ENCODE data around the gene CARD19.

CARD19 gene

DNA sequence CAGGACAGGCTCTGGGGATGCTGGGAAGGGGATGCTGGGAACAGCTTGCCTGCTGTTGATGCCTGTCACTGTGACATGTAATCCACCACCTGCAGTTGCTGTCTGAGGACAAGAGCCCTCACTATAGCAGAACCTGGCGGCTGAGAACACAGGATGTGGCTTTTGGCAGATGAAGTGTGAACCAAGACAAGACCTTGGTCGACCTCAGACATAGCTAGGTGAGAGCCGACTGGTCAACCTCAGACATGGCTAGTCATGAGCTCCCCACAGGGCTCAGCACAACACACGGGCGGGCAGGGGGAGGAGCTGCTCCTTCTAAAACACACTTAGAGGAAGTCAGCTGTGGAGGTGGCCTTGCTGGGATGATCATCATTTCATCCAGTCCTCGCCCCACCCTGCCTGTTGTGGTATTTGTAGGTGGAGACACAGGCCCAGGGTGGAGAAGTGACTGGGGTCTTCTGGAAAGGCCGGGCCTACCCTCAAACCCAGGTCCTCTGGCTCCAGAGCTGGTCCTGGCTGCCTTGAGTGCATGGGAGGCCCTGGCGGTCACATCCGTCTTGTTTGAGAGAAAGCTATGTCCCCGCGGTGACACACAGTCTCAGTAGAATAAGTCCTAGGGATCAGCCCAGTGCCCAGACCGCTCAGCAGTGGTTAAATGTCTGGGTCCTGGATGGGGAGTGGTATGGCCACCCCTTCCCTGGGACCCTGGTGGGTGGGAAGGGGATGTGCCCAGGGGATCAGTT is 31.5 kb upstream of the CARD19 start:
- DNase-seq (ENCODE audit: low read depth) = no peak

DNA sequence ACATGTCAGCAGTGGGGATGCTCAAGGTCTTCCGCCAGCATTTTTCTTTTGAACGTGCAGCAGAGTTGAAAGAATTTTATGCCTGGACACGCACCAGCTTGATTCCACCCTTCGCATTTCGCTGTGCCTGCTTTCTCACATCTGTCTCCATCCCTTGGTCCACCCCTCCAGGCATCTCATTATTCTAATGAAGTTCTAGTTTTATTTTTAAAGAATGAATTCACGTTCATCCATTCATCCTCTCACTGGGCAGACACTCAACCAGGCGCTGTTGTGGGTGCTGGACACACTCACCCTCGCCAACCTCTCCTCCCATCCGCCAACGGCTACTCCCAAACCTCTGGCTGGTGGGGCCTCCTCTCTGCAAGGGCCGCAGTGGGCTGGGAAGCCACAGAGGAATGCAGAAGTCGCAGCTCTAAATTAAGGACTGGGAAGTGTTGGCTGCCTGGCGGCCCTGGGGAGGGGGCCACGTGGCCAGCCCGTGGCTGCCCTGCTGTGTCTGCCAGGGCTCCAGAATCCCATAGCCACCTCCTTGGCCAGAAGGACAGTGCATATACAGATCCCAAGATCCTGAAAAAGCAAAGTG is 30.8 kb upstream of the CARD19 start:
- DNase-seq (ENCODE audit: low read depth) = no peak

DNA sequence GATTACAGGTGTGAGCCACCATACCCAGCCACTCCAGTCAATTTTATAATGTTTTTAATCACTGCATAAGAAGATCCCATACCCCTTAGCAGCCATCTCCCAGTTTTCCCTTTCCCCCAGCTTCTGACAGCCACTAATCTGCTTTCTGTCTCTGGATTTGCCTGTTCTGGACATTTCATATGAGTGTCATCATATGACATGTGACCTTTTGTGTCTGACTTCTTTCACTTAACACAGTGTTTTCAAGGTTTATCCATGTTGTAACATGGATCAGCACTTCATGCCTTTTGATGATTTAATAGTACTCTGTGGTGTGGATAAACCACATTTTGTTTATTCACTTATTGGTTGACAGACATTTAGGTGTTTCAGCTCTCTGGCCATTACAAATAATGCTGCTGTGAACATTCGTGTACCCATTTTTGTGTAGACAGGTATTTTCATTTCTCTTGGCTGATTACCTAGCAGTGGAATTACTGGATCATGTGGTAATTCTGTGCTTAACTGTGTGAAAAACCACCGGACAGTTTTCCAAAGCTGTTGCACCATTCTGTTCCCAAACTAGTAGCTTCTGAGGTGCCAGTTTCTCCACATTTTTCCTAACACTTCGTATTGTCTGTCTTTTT is 28.9 kb upstream of the CARD19 start:
- no peak for DNase-seq (ENCODE audit: low read depth)

DNA sequence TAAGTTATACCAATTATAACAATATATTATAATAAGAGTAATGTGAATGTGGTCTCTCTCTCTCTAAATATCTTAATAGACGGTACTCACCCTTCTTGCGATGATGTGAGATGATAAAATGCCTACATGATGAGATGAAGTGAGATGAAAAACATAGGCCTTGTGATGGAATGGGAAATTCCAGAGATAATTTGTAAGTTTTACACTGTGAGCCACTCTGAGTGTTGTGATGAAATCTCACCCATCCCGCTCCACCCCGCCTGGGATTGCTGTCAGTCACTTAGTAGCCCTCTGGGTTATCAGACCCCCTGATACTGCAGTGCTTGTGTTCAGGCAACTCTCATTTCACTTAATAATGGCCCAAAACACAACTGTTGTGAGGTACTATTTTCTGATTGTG is 27.1 kb upstream of the CARD19 start:
- DNase-seq (ENCODE audit: low read depth) = no peak

DNA sequence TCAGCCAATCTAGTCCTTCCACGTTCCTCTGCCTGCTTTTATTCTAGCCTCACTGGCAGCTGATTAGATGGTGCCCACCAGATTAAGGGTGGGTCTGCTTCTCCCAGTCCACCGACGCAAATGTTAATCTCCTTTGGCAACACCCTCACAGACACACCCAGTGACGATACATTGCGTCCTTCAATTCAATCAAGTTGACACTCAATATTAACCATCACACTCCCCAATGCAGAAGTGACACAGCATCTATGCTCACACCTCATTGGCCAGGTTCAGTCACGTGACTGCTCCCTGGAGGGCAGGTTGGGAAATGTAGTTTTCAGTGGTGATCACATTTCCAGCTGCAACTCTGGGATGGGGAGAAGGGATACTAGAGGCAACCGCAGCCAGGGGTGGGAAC is 24.6 kb upstream of the CARD19 start:
- no peak for DNase-seq (ENCODE audit: low read depth)

DNA sequence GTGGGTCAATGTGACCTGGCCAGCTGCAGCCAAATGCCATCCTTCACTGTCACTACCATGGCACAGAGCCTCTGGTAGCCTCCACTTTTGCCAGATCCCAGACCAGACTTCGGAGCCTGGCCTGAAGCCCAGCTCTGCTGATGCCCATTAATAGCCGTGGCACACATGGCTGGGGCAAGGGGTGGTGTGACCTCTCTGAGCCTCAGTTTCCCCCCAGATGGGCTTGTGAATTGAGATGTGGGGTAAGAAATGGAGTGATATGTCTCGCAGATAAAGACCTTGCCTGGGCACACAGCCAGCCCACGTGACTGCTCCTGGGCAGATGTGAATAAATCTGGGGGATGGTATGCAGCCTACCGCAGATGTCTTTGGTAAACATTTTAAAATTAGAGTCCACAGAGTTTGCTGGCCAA is 23.6 kb upstream of the CARD19 start:
- no peak for DNase-seq (ENCODE audit: low read depth)

DNA sequence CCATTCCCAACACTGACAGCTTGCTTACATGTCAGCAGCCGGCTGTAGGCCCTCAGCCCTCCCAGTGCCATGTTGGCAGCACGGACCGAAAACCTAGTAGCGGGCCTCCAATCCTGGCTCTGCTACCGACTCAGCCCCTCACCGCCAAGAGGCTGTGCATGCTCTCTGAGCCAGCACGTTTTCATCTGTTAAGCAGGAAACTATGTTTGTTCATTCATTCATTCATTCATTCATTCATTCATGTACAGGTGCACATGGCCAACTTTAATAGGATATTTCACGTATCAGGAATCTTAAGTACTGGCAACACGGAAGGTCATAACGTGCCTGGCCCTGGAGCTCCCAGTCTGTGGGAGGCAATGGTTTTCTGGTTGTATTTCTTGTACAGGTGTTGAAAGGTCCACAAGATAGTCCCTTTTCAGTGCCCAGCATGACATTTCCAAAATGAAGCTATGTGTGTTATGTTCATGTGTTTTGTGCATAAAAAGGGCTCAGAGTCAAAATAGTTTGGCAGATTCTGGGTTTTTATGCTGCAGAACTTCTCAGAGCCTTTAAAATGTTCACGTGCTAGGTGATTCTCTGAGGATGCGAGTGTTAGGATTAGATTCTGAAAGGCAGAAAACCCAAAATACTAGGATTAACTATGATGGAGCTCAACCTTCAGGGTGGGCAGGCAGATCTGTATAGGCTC is 19.8 kb upstream of the CARD19 start:
- DNase-seq (ENCODE audit: low read depth) = no peak

DNA sequence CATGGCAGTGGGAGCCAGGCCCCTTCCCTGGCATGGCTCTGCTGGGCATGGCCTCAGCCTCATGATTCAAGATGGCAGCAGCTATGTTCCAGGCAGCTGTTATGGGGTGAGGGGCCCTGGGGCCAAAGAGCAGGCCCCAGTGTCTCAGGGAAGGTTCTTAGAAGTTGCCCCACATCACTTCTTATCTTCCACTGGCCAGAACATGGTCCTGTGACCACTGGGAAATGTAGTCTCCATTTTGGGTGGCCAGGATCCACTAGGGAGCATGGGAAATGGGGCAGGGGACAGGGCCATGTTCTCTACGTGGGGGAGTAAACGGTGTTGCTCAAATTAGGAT is 19.3 kb upstream of the CARD19 start:
- no peak for DNase-seq (ENCODE audit: low read depth)

DNA sequence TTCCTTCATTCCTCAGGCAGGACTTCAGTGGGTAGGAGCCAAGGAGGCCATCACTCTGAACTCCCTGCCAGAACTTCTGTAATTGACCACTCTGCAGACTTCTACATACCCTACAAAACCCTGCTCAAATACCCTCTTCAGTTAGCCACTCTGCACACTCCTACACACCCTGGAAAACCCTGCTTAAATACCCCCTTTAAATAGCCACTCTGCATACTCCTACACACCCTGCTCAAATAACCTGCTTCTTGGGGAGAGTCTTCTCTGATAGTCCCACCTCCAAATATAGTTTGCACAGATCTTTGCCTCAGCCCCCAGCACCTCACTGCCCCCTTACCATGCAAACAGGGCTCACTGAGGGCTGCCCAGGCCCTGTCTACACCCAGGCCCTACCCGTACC is 18.6 kb upstream of the CARD19 start:
- no peak for DNase-seq (ENCODE audit: low read depth)

DNA sequence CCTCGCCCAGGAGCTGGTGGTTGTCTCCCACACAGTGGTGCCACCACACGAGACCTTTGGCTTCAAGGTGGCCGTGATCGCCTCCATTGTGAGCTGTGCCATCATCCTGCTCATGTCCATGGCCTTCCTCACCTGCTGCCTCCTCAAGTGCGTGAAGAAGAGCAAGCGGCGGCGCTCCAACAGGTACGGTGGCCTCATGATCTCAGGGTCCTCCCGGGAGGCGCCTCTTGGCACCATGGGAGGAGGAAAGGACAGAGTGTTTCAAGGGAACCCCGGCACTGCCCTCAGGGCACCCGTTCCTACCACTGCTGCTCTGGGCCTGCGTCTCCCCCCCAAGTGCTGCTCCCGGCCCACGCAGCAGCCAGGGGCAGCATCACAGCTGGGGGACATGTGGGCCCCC is 18.2 kb upstream of the CARD19 start:
- DNase-seq (ENCODE audit: low read depth) = no peak

DNA sequence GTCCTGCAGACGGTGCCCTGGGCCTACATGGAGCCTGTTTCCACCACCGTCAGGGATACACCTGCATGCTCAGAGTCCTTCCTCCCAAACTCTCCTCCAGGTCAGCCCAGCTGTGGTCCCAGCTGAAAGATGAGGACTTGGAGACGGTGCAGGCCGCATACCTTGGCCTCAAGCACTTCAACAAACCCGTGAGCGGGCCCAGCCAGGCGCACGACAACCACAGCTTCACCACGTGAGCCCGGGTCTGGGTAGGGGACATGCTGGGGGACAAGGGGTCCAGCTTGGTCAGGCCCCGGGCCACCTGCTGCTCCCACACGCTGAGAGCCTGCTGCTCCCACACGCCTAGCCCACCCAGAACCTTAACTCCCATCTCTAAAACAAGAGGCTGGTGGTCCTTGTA is 16.6 kb upstream of the CARD19 start:
- DNase-seq (ENCODE audit: low read depth) = no peak

DNA sequence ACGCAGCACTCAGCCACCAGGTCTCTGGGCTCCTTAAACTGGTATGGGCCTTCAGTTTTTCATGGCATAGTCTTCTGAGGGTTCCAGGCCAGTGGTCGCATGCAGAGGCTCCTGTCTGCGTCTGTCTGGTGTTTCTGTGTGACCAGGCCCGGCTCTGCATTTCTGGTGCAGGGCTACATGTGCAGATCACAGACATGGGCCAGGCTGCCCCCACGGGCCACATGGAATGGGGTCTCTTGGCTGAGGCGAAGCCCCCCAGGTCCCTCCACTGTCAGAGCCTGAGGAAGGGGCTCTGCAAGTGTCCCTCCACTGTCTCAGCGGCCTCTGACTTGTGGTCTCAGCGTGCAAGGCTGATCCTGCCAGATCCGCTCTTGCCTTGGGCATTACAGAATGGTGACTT is 15.6 kb upstream of the CARD19 start:
- DNase-seq (ENCODE audit: low read depth) = no peak

DNA sequence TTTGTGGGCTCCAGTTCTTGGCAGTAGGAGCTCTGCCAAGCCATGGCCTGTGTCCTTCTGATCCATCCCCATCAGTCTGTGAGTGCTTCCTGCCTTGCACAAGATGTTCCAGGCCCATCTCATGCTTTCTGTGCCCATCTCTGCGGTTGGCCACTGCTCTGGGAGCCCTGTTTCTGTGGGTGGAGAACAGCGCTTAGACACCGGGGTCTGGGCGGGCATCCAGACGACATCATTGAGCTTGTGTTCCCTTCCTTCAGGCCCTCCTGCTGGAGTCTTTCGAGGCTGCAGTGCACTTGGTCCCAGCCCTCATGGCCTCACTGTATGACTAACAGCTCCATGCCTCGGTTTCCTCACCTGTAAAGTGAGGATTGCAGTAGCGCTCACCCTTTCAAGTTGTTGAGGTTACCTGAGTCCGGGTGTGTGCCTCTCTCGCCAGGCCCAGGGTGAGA is 14.9 kb upstream of the CARD19 start:
- no peak for DNase-seq (ENCODE audit: low read depth)

DNA sequence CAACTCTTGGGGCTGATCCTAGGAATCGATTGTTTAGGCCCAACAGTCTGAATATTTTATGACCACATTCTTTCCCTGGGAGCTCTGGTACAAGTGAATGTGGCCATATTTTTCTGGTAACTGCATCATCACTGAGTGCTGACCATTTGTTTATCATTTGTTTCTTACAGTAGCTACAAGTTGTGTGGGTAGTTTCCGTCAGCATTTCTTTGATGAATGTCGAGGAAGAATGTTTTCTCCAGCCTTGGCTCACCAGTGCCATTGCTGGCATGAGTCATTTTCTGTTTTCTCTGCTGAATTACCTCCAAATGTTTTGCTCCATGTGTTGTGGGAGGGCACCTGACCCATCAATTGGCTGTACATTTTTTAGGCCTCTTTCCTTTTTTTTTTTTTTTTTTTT is 14.1 kb upstream of the CARD19 start:
- peak; percentile 84 for DNase-seq (ENCODE audit: low read depth)

DNA sequence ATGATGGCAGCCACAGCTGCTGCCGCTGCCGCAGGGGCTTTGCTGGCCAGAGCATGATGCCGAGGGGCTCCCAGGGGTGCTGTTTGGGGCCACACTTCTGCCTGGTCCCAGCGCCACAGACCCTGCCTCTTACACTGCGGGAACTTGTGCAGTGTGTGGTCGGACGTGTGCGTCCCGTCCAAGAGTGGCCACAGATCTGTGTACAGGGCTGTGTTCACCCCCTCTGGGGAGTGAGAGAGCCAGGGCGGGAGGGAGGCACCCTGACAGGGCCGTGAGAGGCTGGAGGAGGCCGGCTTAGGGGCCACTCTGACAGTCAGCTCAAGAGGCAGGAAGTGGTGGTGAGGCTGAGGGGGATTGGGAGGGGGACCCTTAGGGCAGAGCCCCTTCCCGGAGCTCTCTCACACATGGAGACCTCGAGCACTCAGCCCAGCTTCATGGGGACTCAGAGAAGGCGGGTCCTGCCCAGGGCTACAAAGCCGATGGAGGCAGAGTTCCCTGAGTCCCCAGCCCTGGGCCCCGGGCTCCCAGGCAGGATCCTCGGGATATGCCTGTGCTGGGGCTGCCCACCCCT is 13.1 kb upstream of the CARD19 start:
- DNase-seq (ENCODE audit: low read depth) = no peak

DNA sequence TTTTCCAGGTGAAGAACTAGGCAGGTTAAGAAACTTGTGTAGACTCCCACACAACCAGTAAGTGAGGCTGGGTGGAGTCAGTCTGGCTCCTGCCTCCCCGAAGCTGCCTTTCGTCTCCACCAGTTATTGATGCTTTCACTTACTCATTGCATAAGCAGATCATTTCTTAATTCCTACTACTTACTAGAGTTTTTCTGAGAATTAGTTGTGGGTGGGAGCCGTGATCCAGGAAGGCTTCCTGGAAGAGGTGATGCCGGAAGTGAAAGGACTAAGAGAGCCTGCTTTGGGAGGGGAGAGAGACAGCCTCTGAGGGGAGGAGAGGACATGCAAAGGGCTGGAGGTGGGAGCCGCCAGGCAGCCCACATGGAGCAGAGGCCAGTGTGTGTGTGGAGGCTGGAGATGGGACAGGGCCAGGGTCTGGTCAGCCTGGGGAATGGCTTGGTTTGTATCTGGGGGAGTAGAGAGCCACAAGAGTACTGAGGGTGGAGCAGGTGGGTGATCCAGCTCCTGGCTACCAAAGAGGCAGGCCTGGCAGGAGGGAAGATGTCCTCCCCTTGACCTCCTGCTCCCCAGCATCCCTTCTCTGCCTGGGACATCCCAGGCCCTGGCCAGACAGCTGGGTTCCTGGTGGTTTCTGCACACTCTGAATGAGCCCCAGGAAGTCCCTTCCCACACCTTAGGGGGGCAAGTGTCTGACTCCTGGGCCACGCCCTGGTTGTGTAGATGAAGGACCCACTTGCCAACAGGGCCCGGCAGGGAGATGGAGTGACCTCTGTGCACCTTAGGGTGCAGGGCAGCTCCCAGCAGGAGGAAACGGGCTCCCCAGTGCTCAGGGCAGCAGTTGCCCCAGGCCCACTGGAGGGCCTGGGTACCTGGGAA is 12.2 kb upstream of the CARD19 start:
- DNase-seq (ENCODE audit: low read depth) = no peak

DNA sequence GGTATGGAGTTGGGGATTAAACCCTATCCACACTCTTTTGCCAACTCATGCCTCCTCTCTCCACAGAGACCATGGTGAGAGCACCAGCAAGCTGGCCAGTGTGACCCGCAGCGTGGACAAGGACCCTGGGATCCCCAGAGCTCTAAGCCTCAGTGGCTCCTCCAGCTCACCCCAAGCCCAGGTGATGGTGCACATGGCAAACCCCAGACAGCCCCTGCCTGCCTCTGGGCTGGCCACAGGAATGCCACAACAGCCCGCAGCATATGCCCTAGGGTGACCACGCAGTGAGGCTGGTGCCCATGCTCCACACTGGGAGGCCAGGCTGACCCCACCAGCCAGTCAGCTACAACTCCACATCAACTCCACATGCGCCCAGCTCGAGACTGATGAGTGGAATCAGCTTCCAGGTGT is 11.5 kb upstream of the CARD19 start:
- no peak for DNase-seq (ENCODE audit: low read depth)

DNA sequence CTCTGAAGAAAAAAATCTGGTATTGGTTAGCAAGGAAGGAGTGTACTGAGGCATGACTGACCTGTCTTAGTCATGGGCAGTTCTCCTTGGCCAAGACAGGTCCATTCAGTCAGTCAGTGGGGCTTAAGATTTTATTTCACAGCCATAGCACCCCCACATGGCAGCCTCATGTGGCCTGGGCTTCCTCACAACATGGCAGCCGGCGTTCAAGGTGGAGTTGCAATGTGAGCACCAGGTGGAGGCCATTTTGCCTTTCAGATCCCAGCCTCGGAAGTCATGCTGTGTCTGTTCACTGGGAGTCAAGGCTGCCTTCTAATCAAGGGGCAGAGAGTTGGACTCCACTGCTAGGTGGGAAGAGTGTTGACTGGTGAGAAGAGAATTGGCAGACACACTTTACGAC is 10.3 kb upstream of the CARD19 start:
- DNase-seq (ENCODE audit: low read depth) = no peak

DNA sequence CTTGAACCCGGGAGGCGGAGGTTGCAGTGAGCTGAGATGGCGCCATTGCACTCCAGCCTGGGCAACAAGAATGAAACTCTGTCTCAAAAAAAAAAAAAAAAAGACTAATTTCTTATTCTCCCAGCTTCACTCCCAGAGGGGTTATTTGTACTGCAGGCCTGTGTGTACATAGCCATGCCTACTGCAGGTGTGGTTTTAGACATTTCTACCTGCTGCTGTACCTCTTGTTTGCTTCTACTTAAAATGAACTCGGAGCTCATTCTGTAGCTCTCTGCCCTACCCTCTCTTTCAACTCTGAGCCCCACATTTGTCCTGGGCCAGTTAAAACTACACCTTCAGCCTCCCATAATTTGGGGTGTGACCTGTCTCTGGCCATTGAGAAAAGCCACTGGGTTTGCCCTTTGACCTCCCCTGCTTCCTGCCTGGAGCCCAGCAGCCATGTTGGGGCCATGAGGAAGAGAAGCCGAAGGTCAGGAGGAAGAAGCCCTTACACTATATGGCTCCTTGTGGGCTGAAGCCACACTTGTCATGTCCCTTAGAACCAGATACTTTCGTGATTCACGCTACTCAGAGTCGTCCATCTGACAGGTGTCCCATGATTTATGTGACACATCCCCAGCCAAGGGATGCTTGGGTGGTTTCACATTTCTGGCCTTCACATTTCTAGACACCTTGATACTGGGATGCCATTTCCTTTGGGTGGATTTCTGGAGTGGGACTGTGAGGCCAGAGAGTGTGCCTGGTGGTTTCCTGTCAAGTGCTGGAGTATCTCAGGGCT is 9.4 kb upstream of the CARD19 start:
- no peak for DNase-seq (ENCODE audit: low read depth)

DNA sequence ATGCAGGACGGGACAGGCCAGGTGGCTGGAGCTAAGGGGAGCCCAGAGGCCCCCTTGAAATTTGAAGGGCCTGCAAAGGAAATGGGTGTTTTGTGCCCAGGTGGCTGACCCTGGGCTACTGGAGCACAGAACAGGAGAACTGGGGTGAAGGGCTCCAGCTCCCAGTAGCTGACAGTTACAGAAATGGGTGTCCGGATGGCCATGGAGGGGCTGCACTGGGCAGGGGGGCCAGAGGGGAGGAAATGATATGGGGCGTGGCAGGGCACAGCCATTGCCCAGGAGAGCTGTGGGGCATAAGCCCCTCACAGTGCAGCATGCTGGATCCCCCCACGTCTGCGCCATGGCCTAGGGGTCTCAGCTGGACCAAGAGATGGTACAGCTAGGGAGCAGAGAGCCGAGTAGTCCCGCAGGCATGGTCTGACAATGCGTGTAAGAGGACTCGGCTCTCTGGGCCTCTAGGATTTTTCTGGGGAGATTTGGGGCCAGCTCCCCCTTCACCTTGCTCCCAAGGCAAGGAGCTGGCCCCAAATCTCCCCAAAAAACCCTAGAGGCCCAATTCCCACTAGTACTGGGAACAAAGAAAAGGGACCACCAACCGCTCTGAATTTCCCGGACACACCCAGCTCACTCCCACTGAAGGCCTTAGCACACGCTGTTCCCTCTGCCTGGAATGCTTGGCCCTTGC is 7.9 kb upstream of the CARD19 start:
- DNase-seq (ENCODE audit: low read depth) = no peak

DNA sequence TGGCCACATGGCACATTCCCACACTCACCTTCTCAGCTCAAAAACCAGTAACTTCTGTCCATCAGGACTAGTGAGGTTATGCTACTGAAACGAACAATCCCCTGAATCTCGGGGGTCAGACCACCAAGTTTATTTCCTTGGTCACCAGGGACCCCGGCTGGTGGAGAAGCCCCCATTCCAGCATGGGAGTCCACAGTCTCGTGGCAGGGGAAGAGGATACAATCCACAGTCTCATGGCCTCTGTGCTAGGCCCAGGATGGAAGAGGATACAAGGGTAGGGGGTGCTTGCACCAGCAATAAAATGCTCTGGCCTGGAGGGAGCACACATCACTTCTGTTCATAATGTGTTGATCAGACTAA is 7.4 kb upstream of the CARD19 start:
- DNase-seq (ENCODE audit: low read depth) = no peak
